Measurements from ENCODE around the gene MMP28. TPM values are rescaled to one million over a fixed set of nuclear protein-coding genes. Genes with fewer than 3 reads are reported as not detected.
A peak's percentile ranks its signal among the peaks of the same experiment; 100 is the strongest.

The MMP28 gene
- polyA plus RNA-seq (ENCODE audit: insufficient read length), result 3.6 TPM

- no peak for DNase-seq (ENCODE audit: low read depth)
Observed at GRCh38 chr17:35795007-35795870, at the start of gene MMP28. MMP28 (minus strand) TSS chr17:35795641; CDS start chr17:35795377, 264 bp downstream.

DNA sequence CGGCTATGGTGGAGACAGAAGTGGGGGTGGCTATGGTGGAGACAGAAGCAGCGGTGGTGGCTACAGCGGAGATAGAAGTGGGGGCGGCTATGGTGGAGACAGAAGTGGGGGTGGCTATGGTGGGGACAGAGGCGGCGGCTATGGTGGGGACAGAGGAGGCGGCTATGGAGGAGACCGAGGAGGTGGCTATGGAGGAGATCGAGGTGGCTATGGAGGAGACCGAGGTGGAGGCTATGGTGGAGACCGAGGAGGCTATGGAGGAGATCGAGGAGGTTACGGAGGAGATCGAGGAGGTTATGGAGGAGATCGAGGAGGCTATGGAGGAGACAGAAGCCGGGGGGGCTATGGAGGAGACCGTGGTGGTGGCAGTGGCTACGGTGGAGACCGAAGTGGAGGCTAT lies 49.1 kb upstream of the MMP28 start:
- DNase-seq (ENCODE audit: low read depth), result no peak

DNA sequence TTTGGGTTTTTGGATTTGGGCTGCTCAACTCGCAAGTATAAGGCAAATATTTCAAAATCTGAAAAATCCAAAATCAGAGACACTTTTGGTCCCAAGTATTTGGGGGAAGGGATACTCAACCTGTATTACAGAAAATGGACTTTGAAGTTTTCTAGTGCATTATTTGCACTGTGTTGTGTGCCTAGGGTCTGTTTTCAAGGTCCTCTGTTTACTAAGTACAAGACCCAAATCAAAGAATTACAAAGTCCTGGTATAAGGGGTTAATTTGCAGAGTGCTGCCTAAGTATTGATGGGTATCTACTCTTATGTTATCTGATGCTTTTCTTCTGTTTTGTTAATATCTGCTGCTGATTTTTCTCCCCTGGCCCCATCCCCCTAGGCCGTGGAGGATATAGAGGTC lies 48.3 kb upstream of the MMP28 start:
- DNase-seq (ENCODE audit: low read depth), result no peak

GRCh38 chr17:35842239-35842638 lies 46.8 kb upstream of the MMP28 start:
- DNase-seq (ENCODE audit: low read depth), result no peak

- DNase-seq (ENCODE audit: low read depth), result no peak
Observed at GRCh38 chr17:35841505-35841904, 46.1 kb upstream of the MMP28 start.

DNA sequence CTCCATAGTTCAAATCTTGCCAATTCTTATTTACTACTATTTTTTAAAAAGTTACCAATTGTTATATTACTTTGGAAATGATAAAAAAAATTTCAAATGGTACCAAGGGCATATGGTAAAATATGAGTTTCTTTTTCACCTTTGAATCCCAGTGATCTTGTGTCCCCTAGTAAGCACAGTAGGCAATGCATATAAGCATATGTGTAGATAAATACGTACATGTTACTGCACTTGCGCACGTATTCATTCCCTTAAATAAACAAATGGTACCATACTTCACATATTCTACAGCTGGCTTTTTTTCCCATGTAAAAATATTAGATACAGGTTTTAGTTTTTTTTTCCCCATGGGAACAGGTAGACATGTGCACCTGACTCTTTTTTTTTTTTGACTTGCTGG lies 45.7 kb upstream of the MMP28 start:
- no peak for DNase-seq (ENCODE audit: low read depth)

GRCh38 chr17:35825206-35825605 lies 29.8 kb upstream of the MMP28 start:
- no peak for DNase-seq (ENCODE audit: low read depth)

DNA sequence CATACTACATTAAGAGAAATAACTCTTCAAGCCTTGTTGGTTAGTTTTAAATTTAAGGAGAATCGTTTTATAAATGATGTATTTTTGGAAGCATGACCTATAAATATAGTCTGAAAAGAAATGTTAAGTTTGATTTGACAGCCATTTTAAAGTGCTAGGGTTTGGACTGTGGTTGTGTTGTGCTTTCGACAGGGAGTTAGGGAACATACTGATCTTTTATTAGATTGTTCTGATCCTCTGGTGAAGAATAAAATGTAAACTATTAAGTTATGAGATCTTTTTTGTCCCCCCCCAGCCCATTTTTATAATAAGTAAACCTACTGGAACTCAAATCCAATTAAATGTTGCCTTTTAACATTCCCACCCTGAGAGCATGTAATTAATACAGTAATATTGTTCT lies 25.9 kb upstream of the MMP28 start:
- no peak for DNase-seq (ENCODE audit: low read depth)

DNA sequence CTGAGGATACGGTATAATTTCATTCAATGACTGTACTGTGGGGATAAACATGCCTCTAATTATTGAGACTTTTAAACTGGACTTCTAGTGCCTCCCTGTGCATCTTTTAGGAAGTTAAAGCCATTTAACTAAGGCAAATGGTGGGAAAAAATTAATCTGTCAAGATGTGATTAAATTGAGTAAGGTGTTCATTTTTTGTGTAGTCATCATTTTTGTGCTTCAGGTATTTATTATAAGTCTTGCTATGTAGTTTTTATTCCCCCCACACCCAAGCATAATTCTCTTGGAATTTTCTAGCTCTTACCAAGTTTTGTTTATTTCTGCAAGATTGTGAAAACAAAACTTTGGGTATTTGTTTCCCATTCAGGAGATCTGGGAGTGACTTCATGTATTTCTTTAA lies 24.0 kb upstream of the MMP28 start:
- DNase-seq (ENCODE audit: low read depth), result no peak

- DNase-seq (ENCODE audit: low read depth), result no peak
Observed at GRCh38 chr17:35817196-35817595, 21.8 kb upstream of the MMP28 start.

- DNase-seq (ENCODE audit: low read depth), result no peak
Observed at GRCh38 chr17:35816723-35817122, 21.3 kb upstream of the MMP28 start.

GRCh38 chr17:35812456-35812855 lies 17.0 kb upstream of the MMP28 start:
- no peak for DNase-seq (ENCODE audit: low read depth)

GRCh38 chr17:35811759-35812158 lies 16.3 kb upstream of the MMP28 start:
- DNase-seq (ENCODE audit: low read depth), result no peak

GRCh38 chr17:35809855-35810461 lies 14.5 kb upstream of the MMP28 start:
- no peak for DNase-seq (ENCODE audit: low read depth)

DNA sequence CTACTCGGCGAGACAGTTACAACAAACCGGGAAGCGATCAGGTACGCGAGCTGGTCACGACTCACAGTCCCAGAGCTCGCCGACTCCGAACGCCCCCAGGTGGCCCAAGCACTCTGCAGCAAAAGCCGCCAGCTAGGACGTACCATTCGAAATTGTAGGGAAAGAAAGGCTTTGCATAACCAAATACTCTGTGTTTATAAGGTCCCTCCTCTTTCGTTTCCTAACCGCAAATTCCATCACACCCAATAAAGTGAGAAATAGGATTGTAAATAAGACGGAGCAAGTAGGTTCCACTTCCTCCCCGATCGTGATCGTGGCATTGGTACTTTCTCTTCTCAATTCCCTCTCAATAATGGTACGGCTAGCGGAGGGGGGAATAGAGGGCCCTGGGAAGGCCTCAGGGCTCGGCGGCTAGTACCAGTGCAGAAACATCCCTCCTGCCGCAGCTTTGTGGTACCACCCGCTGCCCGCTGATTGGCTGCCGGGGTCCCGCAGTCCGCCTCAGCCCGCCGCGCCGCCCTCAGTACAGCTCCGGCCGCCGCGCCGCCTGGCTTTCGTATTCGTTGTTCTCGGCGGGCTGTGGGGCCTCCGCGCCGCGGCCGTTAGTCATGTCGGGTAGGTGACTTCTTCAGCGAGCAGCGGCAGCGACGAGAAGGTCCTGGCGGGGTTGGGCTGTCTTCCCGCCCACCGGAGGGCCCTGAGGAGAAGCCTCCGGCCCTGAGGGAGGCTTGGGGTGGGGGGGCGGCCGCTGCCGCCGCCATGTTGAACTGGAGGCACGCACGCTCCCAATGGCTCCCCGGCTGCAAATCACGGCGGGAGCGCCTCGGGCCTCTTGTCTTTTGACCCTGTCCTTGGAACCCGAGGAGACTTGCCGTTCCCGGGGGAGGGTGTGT lies 13.8 kb upstream of the MMP28 start, which contains the start of gene TAF15:
Gene TAF15 (plus strand): TSS at position 523 of the 893 bp plus-strand sequence. CDS start 86 bp downstream, at position 609.
- DNase-seq (ENCODE audit: low read depth), result peak; percentile 95

GRCh38 chr17:35808240-35808961 lies 13.0 kb upstream of the MMP28 start:
- no peak for DNase-seq (ENCODE audit: low read depth)

DNA sequence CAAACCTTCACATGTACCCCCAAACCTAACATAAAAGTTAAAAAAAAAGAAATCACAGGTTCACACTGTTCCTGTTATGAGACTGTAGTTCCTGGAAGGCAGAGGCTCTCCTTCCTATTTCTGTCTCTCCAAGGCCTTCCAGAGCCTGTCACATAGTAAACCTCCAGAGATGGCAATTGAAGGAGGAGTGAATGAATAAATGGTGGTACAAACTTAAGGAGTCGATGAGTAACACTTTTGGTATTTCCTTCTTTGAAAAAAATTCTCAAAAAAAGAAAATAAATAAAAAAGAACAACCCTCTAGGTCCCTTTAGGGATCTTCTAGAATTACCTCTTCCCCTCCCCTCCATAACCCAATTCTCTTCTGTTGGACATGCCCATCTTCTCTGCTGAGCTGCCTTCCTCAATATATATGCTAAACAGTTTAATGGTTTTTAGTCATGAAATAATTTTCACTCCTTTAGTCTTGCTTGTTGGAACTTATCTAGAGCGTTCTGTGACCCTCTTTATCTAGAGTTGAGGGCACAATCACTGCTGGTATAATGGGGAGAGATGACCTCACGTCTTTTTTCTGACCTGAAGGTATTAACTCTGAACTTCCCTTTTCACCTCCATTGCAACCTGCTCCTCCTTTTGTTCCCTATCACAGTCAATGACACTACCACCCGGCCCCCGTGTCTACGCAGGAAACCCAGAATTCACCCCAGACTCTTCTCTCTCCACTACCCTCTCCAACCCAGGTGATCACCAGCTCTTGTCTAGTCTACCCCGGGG lies 12.1 kb upstream of the MMP28 start:
- DNase-seq (ENCODE audit: low read depth), result no peak

GRCh38 chr17:35804658-35805192 lies 9.3 kb upstream of the MMP28 start:
- DNase-seq (ENCODE audit: low read depth), result peak; percentile 74

DNA sequence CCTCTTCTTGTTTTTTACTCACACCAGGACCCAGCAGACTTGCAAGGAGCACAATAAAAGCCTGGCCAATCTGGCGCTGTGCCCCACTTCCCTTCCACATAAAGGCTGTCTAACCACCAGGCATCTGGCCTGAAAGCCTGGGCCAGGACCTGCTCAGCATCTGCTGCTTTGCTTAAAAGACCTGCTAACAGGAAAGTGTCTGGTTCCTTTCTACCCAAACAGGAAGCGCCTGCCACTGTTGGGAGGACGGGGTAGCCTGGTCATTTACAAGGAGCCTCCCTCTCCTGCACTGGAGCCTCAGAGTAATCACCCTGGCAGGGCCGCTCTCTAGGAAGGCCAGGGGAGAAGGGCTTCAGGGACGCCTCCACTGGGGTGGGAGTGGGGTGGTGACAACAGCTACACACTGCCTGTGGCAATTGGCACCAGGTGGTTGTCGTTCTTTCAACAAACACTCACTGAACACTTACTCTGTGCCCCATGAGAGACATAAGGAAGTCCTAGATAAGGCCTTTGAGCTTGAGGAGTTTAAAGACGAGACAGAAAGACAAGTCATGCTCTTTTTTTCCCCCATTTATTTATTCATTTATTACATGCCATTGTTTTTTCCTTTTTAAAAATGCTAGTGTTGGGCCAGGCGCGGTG lies 6.3 kb upstream of the MMP28 start:
- DNase-seq (ENCODE audit: low read depth), result no peak

DNA sequence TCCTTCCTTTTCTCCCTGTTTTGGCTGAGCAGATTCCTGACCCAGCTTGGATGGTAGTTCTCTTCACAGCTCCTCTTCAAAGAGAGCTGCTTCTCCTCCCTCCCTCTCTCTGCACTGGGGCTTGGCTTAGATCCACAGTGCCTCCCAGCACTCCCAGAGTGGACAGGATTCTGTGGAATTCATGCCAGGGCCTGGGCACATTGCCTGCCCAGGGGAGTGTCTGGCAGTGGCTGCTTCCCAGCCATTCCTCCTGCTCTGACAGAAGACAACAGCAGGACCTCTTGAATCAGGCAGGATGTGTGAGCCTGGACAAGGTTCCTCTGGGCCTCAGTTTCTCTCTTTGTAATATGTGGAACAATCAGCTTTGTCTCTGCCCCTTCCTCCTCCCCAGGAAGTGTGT lies 4.5 kb upstream of the MMP28 start:
- no peak for DNase-seq (ENCODE audit: low read depth)

Measured in forelimb muscle (tissue), 1 donor.